K562 (cell line): ENCODE data around the gene ABLIM1.

Experiments used
- BCL6 ChIP-seq: fragments of 250-450 bp; sonication (Bioruptor Pico); IDR thresholded peaks from 2 replicates; pipeline ENCODE4 v1.4.0; 2020
- FOXA3 ChIP-seq, 2 experiments: fragments of 450-650 bp in 1 of 2; sonication (generic) in 1 of 2; formaldehyde crosslinking; IDR thresholded peaks in 1 of 2; conservative IDR thresholded peaks in 1 of 2; 2 replicates each; pipeline versions ENCODE4 v1.4.0 to v1.8.0; 2020 to 2022; ENCODE audit warnings: mild to moderate bottlenecking in 2 of 2, missing genetic modification reagents in 1 of 2
- TF ChIP-seq, protein P1 (sequence below): sonication (generic); formaldehyde crosslinking; IDR thresholded peaks from 2 replicates; pipeline ENCODE4 v1.8.0; 2023; ENCODE audit warnings: mild to moderate bottlenecking, missing genetic modification reagents
- TF ChIP-seq, protein P2 (sequence below): IDR thresholded peaks from 3 replicates; pipeline ENCODE4 v1.6.1; 2011; ENCODE audit warnings: borderline replicate concordance, mild to moderate bottlenecking; ENCODE audit not compliant: insufficient read length, insufficient read depth
- TF ChIP-seq, protein P3 (sequence below), 3 experiments: IDR thresholded peaks in 2 of 3; conservative IDR thresholded peaks in 1 of 3; 2 replicates each; pipeline ENCODE4 v1.5.1; 2011 to 2012; ENCODE audit warnings: low read length in 3 of 3, mild to moderate bottlenecking in 3 of 3, control low read depth in 2 of 3, improper control_type of control experiment in 1 of 3, inconsistent platforms in 1 of 3, low read depth in 1 of 3, mixed read lengths in 1 of 3, moderate library complexity in 1 of 3; ENCODE audit not compliant: insufficient read depth in 2 of 3

DNA sequence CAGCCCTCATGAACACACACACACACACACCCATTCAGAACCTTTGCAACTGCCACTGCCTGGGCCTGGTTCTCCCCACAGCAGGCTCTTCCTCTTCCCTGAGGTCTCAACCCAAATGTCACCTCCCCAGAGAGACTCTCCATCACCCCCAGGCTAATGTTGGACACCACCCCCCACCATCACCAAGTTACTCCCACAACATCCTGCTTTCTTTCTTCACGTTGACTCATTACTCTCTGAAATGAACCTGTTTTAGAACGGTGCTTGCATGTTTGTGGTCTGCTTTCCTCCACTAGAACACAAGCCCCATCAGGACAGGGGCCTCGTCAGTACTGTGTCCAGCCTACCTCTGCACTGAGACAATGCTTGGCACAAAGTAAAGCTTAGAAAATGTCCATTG lies 269.8 kb downstream of the ABLIM1 start:
- TF ChIP-seq, protein P1, sequence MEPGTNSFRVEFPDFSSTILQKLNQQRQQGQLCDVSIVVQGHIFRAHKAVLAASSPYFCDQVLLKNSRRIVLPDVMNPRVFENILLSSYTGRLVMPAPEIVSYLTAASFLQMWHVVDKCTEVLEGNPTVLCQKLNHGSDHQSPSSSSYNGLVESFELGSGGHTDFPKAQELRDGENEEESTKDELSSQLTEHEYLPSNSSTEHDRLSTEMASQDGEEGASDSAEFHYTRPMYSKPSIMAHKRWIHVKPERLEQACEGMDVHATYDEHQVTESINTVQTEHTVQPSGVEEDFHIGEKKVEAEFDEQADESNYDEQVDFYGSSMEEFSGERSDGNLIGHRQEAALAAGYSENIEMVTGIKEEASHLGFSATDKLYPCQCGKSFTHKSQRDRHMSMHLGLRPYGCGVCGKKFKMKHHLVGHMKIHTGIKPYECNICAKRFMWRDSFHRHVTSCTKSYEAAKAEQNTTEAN (CRISPR knock-in tag): no peak
- TF ChIP-seq BCL6 (CRISPR knock-in tag): no peak
- TF ChIP-seq, protein P2, sequence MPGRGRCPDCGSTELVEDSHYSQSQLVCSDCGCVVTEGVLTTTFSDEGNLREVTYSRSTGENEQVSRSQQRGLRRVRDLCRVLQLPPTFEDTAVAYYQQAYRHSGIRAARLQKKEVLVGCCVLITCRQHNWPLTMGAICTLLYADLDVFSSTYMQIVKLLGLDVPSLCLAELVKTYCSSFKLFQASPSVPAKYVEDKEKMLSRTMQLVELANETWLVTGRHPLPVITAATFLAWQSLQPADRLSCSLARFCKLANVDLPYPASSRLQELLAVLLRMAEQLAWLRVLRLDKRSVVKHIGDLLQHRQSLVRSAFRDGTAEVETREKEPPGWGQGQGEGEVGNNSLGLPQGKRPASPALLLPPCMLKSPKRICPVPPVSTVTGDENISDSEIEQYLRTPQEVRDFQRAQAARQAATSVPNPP: no peak
- TF ChIP-seq, protein P3, sequence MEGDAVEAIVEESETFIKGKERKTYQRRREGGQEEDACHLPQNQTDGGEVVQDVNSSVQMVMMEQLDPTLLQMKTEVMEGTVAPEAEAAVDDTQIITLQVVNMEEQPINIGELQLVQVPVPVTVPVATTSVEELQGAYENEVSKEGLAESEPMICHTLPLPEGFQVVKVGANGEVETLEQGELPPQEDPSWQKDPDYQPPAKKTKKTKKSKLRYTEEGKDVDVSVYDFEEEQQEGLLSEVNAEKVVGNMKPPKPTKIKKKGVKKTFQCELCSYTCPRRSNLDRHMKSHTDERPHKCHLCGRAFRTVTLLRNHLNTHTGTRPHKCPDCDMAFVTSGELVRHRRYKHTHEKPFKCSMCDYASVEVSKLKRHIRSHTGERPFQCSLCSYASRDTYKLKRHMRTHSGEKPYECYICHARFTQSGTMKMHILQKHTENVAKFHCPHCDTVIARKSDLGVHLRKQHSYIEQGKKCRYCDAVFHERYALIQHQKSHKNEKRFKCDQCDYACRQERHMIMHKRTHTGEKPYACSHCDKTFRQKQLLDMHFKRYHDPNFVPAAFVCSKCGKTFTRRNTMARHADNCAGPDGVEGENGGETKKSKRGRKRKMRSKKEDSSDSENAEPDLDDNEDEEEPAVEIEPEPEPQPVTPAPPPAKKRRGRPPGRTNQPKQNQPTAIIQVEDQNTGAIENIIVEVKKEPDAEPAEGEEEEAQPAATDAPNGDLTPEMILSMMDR (IDR thresholded peaks at IDR 0.05 in 2 of 3, conservative IDR thresholded peaks at IDR 0.05 in 1 of 3; ENCODE audit: insufficient read depth in 2 of 3, low read depth in 1 of 3, low read length in 3 of 3): no peak
- no peak for TF ChIP-seq FOXA3 (CRISPR knock-in tag; conservative IDR thresholded peaks at IDR 0.05 in 1 of 2, IDR thresholded peaks at IDR 0.05 in 1 of 2)
